IMR-90 (cell line): ENCODE results near the gene CEBPE. TPM values are rescaled to one million over a fixed set of nuclear protein-coding genes. Genes with fewer than 3 reads are reported as not detected.

ENCODE experiments used
- ATAC-seq: fragments of 200-7000 bp; cut with Tn5 transposase; 2 replicates; pipeline ENCODE4 v1.9.1; 2020; ENCODE audit warnings: low read depth, mild to moderate bottlenecking, moderate library complexity
- BruUV-seq: library from RNA; stranded (reverse); fragments of 400-500 nt; replicated peaks from 2 replicates; lab custom pipeline; 2021; lab: Mats Ljungman, UMichigan
- CTCF ChIA-PET: fragments of 300-600 bp; formaldehyde crosslinking; extraction: SDS; loops from one replicate; lab custom pipeline; 2021; ENCODE audit warnings: antibody characterized with exemption; lab: Yijun Ruan, JAX
- POLR2A ChIA-PET: fragments of 300-600 bp; sonication (Branson Sonifier 250); formaldehyde crosslinking; loops from one replicate; lab custom pipeline; 2022; ENCODE audit warnings: antibody characterized with exemption; ENCODE audit not compliant: unreplicated experiment; lab: Charles Lee
- DNase-seq: peaks from one replicate; pipeline ENCODE4 v3.0.0; 2013
- H2AFZ ChIP-seq: replicated peaks from 2 replicates; pipeline ENCODE3; 2013; ENCODE audit warnings: low read length, mild to moderate bottlenecking; ENCODE audit not compliant: poor library complexity
- H2AK5ac ChIP-seq: 2 replicates; pipeline ENCODE4 v1.6.1; 2013; ENCODE audit warnings: low read depth, low read length, inconsistent platforms
- H2AK9ac ChIP-seq: replicated peaks from 2 replicates; pipeline ENCODE3; 2013; ENCODE audit warnings: mild to moderate bottlenecking, low read depth, low read length, moderate library complexity; ENCODE audit not compliant: poor library complexity
- H2BK120ac ChIP-seq: 2 replicates; pipeline ENCODE4 v1.6.1; 2013; ENCODE audit warnings: low read depth, low read length, inconsistent platforms
- H2BK15ac ChIP-seq: 3 replicates; pipeline ENCODE4 v1.6.1; 2013; ENCODE audit warnings: low read depth, low read length, inconsistent platforms
- H2BK20ac ChIP-seq: 2 replicates; pipeline ENCODE4 v1.6.1; 2013; ENCODE audit warnings: low read depth, mild to moderate bottlenecking, inconsistent platforms, low read length, moderate library complexity
- H2BK5ac ChIP-seq: 2 replicates; pipeline ENCODE4 v1.6.1; 2013; ENCODE audit warnings: mild to moderate bottlenecking, low read depth, low read length, inconsistent platforms; ENCODE audit not compliant: poor library complexity, severe bottlenecking
- H3K14ac ChIP-seq: replicated peaks from 2 replicates; pipeline ENCODE4 v1.6.1; 2013; ENCODE audit warnings: low read depth, low read length, inconsistent platforms
- H3K18ac ChIP-seq: 2 replicates; pipeline ENCODE4 v1.6.1; 2013; ENCODE audit warnings: low read depth, low read length, control low read depth
- H3K23ac ChIP-seq: 2 replicates; pipeline ENCODE4 v1.6.1; 2013; ENCODE audit warnings: low read depth, low read length, inconsistent platforms
- H3K27ac ChIP-seq: 2 replicates; pipeline ENCODE4 v1.5.1; 2013; ENCODE audit warnings: mild to moderate bottlenecking, control low read depth, low read length; ENCODE audit not compliant: insufficient read depth
- H3K27me3 ChIP-seq: 2 replicates; pipeline ENCODE4 v1.6.1; 2013; ENCODE audit warnings: low read length; ENCODE audit not compliant: control insufficient read depth, insufficient read depth
- H3K36me3 ChIP-seq: 2 replicates; pipeline ENCODE4 v1.6.1; 2013; ENCODE audit warnings: low read length, mixed read lengths; ENCODE audit not compliant: control insufficient read depth, insufficient read depth
- H3K4ac ChIP-seq: 2 replicates; pipeline ENCODE4 v1.6.1; 2013; ENCODE audit warnings: low read depth, low read length, inconsistent platforms
- H3K4me1 ChIP-seq: 2 replicates; pipeline ENCODE4 v1.6.1; 2013; ENCODE audit warnings: low read length, mixed read lengths; ENCODE audit not compliant: control insufficient read depth, insufficient read depth
- H3K4me2 ChIP-seq: 2 replicates; pipeline ENCODE4 v1.6.1; 2013; ENCODE audit warnings: low read depth, mild to moderate bottlenecking, control low read depth, low read length, moderate library complexity
- H3K4me3 ChIP-seq: 2 replicates; pipeline ENCODE4 v1.5.1; 2013; ENCODE audit warnings: low read depth, mild to moderate bottlenecking, control low read depth, low read length, moderate library complexity; ENCODE audit not compliant: insufficient read depth
- H3K56ac ChIP-seq: 2 replicates; pipeline ENCODE4 v1.6.1; 2013; ENCODE audit warnings: low read length, inconsistent platforms; ENCODE audit not compliant: insufficient read depth; ENCODE audit errors: extremely low read depth
- H3K79me1 ChIP-seq, 2 experiments: 2 replicates each; pipeline ENCODE4 v1.6.1; 2013; ENCODE audit warnings: low read length in 2 of 2, inconsistent platforms in 1 of 2, low read depth in 1 of 2
- H3K9ac ChIP-seq: 2 replicates; pipeline ENCODE4 v1.6.1; 2013; ENCODE audit warnings: low read depth, low read length, control low read depth
- H3K9me1 ChIP-seq: 2 replicates; pipeline ENCODE4 v1.6.1; 2013; ENCODE audit warnings: low read length, inconsistent platforms; ENCODE audit not compliant: insufficient read depth
- H3K9me3 ChIP-seq: 2 replicates; pipeline ENCODE4 v1.6.1; 2013; ENCODE audit warnings: low read length; ENCODE audit not compliant: control insufficient read depth, insufficient read depth
- H4K20me1 ChIP-seq: 2 replicates; pipeline ENCODE4 v1.6.1; 2013; ENCODE audit warnings: low read length, inconsistent platforms; ENCODE audit not compliant: insufficient read depth
- H4K5ac ChIP-seq: 2 replicates; pipeline ENCODE4 v1.6.1; 2013; ENCODE audit warnings: mild to moderate bottlenecking, low read depth, low read length, control low read depth
- H4K8ac ChIP-seq, 2 experiments: 2 replicates each; pipeline ENCODE4 v1.6.1; 2013; ENCODE audit warnings: low read depth in 2 of 2, low read length in 2 of 2, control low read depth in 1 of 2, inconsistent platforms in 1 of 2
- H4K91ac ChIP-seq: 2 replicates; pipeline ENCODE4 v1.6.1; 2013; ENCODE audit warnings: low read depth, low read length, inconsistent platforms; ENCODE audit not compliant: insufficient read depth
- CHD1 ChIP-seq: IDR thresholded peaks from 2 replicates; pipeline ENCODE4 v1.6.1; 2012; ENCODE audit warnings: low read depth, low read length, improper control_type of control experiment
- MAZ ChIP-seq: IDR thresholded peaks from 2 replicates; pipeline ENCODE4 v1.6.1; 2012; ENCODE audit warnings: low read depth, mild to moderate bottlenecking, low read length, improper control_type of control experiment, moderate library complexity, borderline replicate concordance
- NFE2L2 ChIP-seq: fragments of 150-350 bp; IDR thresholded peaks from 2 replicates; pipeline ENCODE4 v1.6.1; 2016; ENCODE audit warnings: low read depth, mild to moderate bottlenecking, low read length
- SMC3 ChIP-seq: fragments of 150-350 bp; IDR thresholded peaks from 2 replicates; pipeline ENCODE4 v1.6.1; 2016; ENCODE audit warnings: low read depth, mild to moderate bottlenecking, antibody characterized with exemption, low read length, moderate library complexity
- WGBS, 2 experiments: methylation state at CpG; one replicate each; pipeline versions ENCODE4 v1.1.5 to v1.1.7; 2013; ENCODE audit warnings: missing lambda C conversion rate in 2 of 2; ENCODE audit not compliant: insufficient read length in 1 of 2; ENCODE audit errors: extremely low coverage in 2 of 2; 5-methylcytosine and 5-hydroxymethylcytosine counted together
- dilution Hi-C: fragments of 300-500 bp; cut with HindIII; formaldehyde crosslinking; loops from one replicate; pipeline ENCODE4 v1.14.3; 2018; ENCODE audit warnings: low sequenced_read_pairs; ENCODE audit not compliant: unreplicated experiment
- in situ Hi-C: fragments of 300-500 bp; cut with MboI; formaldehyde crosslinking; loops from 3 replicates; pipeline ENCODE4 v1.14.3; 2019; ENCODE audit warnings: low sequenced_read_pairs, inconsistent platforms, mixed read lengths
- intact Hi-C: fragments of 100-400 bp; cut with micrococcal nuclease; formaldehyde crosslinking; loops from 2 replicates; pipeline ENCODE4 v1.10.0; 2022
- polyA plus RNA-seq, 3 experiments: library from polyadenylated mRNA; depleted of rRNA; stranded (reverse); fragments of >200 nt; gene quantifications; 2 replicates each; pipeline ENCODE4 v1.2.3, GENCODE V29; 2012; ENCODE audit warnings: low replicate concordance in 1 of 3
- total RNA-seq: library from RNA; depleted of rRNA; stranded (reverse); fragments of >200 nt; gene quantifications from 2 replicates; pipeline ENCODE4 v1.2.3, GENCODE V29; 2012
- TF ChIP-seq, protein P1 (sequence below): fragments of 150-350 bp; IDR thresholded peaks from 2 replicates; pipeline ENCODE4 v1.6.1; 2016; ENCODE audit warnings: low read depth, mild to moderate bottlenecking, low read length, moderate library complexity, borderline replicate concordance
- TF ChIP-seq, protein P2 (sequence below): conservative IDR thresholded peaks from 2 replicates; pipeline ENCODE4 v1.5.1; 2012; ENCODE audit warnings: mild to moderate bottlenecking, low read depth, low read length, improper control_type of control experiment

Gene CEBPE
- total and polyA plus RNA-seq, 2 of the 4 experiments (the other 2 are of a cell fraction) = 0.05 TPM; not detected in 1

DNA sequence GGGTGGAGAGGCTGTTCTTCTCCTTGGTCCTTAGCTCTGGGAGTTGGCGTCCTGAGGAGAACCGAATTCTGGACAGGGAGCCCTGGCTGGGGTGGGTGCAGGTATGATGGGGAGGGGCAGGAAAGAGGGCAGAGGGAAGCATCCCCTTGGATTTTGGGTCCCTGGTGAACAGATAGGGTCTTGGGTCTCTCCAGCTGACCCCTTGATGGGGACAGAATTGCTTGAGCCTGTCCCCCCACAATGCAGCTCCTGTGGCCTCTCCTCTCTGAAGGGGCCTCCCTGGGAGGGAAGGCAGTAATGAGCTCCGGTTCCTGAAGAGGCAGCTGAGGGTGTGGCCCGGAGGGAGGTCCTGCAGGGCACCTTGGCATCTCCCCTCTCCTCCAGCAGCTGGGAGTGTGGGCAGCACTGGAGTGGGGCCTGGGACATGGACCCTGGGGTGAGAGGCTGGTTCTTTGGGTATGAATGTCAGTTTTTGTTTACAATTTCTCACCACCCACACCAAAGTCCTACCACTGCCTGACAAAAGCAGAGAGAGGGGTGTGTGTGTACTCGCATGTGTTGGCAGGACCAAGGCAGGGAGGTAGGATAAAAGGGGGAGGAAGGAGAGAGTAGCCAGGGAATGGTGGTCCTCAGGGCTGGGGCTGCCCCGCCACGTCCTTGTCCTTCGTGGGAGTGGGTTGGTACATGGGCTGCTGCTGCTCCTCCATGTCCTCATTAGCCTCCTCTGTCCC is 7.7 kb upstream of the CEBPE start:
- no peak overlapping the region for H3K23ac ChIP-seq
- H3K36me3 ChIP-seq = no peaks in the 10 kb centered on the region
- H2AK9ac ChIP-seq = no peak overlapping the region
- H3K4me1 ChIP-seq = no peaks in the 10 kb centered on the region
- no peak overlapping the region for H3K4ac ChIP-seq
- H4K91ac ChIP-seq = no peak overlapping the region
- peaks cover 27% of the 10 kb centered on the region for H3K27me3 ChIP-seq
- no peak overlapping the region for H2BK120ac ChIP-seq
- no peak overlapping the region for H3K56ac ChIP-seq
- ATAC-seq = no peak
- intact Hi-C loops = no loop called here
- no peak overlapping the region for H3K4me3 ChIP-seq
- no peak for DNase-seq
- no peak overlapping the region for H2BK5ac ChIP-seq
- H2BK15ac ChIP-seq = no peak overlapping the region
- no peak overlapping the region for H4K5ac ChIP-seq
- no peak overlapping the region for H2AK5ac ChIP-seq
- dilution Hi-C loops = no loop called here
- TF ChIP-seq SMC3 (no peak), NFE2L2 (no peak), MAZ (no peak), CHD1 (no peak)
- TF ChIP-seq, protein P1, sequence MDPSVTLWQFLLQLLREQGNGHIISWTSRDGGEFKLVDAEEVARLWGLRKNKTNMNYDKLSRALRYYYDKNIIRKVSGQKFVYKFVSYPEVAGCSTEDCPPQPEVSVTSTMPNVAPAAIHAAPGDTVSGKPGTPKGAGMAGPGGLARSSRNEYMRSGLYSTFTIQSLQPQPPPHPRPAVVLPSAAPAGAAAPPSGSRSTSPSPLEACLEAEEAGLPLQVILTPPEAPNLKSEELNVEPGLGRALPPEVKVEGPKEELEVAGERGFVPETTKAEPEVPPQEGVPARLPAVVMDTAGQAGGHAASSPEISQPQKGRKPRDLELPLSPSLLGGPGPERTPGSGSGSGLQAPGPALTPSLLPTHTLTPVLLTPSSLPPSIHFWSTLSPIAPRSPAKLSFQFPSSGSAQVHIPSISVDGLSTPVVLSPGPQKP = no peak
- TF ChIP-seq, protein P2, sequence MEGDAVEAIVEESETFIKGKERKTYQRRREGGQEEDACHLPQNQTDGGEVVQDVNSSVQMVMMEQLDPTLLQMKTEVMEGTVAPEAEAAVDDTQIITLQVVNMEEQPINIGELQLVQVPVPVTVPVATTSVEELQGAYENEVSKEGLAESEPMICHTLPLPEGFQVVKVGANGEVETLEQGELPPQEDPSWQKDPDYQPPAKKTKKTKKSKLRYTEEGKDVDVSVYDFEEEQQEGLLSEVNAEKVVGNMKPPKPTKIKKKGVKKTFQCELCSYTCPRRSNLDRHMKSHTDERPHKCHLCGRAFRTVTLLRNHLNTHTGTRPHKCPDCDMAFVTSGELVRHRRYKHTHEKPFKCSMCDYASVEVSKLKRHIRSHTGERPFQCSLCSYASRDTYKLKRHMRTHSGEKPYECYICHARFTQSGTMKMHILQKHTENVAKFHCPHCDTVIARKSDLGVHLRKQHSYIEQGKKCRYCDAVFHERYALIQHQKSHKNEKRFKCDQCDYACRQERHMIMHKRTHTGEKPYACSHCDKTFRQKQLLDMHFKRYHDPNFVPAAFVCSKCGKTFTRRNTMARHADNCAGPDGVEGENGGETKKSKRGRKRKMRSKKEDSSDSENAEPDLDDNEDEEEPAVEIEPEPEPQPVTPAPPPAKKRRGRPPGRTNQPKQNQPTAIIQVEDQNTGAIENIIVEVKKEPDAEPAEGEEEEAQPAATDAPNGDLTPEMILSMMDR = no peak
- no peak overlapping the region for H3K27ac ChIP-seq
- no peak overlapping the region for H3K18ac ChIP-seq
- H3K9me1 ChIP-seq = no peaks in the 10 kb centered on the region
- H3K4me2 ChIP-seq = no peak overlapping the region
- H3K9me3 ChIP-seq = no peaks in the 10 kb centered on the region
- no TSS peak for BruUV-seq
- ChIA-PET CTCF (no interaction called here), POLR2A (no interaction called here)
- no peak overlapping the region for H4K8ac ChIP-seq
- no peak overlapping the region for H3K9ac ChIP-seq
- H2AFZ ChIP-seq = no peak overlapping the region
- in situ Hi-C loops = loop anchor here (5.0 kb wide), 1 partner anchor 56 kb away; the partner anchor contains the start of gene SLC7A8
- 100% methylated on average over 1 of the region's 8 CpGs; no CpG with 5 or more reads in 1 of the 2 experiments for WGBS, 2 experiments
- no peaks in the 10 kb centered on the region for H3K79me1 ChIP-seq
- H2BK20ac ChIP-seq = no peak overlapping the region
- no peak overlapping the region for H3K14ac ChIP-seq
- no peaks in the 10 kb centered on the region for H4K20me1 ChIP-seq
